Upper lobe of left lung (tissue), 6 donors: Measurements from ENCODE around the gene CEBPE. TPM values are rescaled to one million over a fixed set of nuclear protein-coding genes. Genes with fewer than 3 reads are reported as not detected.
"Not testable (repeated sequence)": the region's sequence is repeated elsewhere in the genome, so short reads cannot be mapped to it uniquely, and the experiment has no call there.

Experiments
- ATAC-seq, 2 donors: fragments of 200-7000 bp; cut with Tn5 transposase; one replicate each; pipeline ENCODE4 v1.9.1; 2022; ENCODE audit warnings: mild to moderate bottlenecking in 2 of 2, moderate library complexity in 2 of 2; ENCODE audit not compliant: low FRiP score in 2 of 2
- DNase-seq, 2 donors: peaks; one replicate each; pipeline ENCODE4 v3.0.0-alpha.2; 2019 to 2020
- H3K27ac ChIP-seq, 4 donors: fragments of 200-600 bp; sonication (generic); one replicate each; pipeline ENCODE4 v1.5.1; 2016 to 2019
- H3K27me3 ChIP-seq, 4 donors: fragments of 200-600 bp; sonication (generic); one replicate each; pipeline ENCODE4 v1.5.1; 2017 to 2019
- H3K36me3 ChIP-seq, 4 donors: fragments of 200-600 bp; sonication (generic); one replicate each; pipeline ENCODE4 v1.5.1; 2016 to 2019
- H3K4me1 ChIP-seq, 4 donors: fragments of 200-600 bp; sonication (generic); one replicate each; pipeline ENCODE4 v1.5.1; 2018 to 2019
- H3K4me3 ChIP-seq, 4 donors: fragments of 200-600 bp; sonication (generic); one replicate each; pipeline ENCODE4 v1.5.1; 2017 to 2019; ENCODE audit warnings: mild to moderate bottlenecking in 2 of 4, moderate library complexity in 1 of 4
- H3K9me3 ChIP-seq, 4 donors: fragments of 200-600 bp; sonication (generic); one replicate each; pipeline ENCODE4 v1.5.1; 2018 to 2019
- CTCF ChIP-seq, 6 experiments: fragments of 450-650 bp in 4 of 6; fragments of 200-600 bp in 2 of 6; sonication (generic) in 2 of 6; IDR thresholded peaks; one replicate each; pipeline ENCODE4 v1.5.1; 2016 to 2019; ENCODE audit warnings: antibody characterized with exemption in 6 of 6
- EP300 ChIP-seq, 4 donors: sonication (generic); formaldehyde crosslinking; IDR thresholded peaks; one replicate each; pipeline ENCODE4 v1.5.1; 2017; ENCODE audit warnings: antibody characterized with exemption in 4 of 4, control low read depth in 2 of 4
- POLR2A ChIP-seq, 4 donors: fragments of 450-650 bp; IDR thresholded peaks; one replicate each; pipeline ENCODE4 v1.5.1; 2016 to 2017; ENCODE audit warnings: antibody characterized with exemption in 4 of 4, mild to moderate bottlenecking in 2 of 4
- POLR2AphosphoS5 ChIP-seq, 2 donors: sonication (generic); formaldehyde crosslinking; IDR thresholded peaks; one replicate each; pipeline ENCODE4 v1.5.1; 2017; ENCODE audit warnings: antibody characterized with exemption in 2 of 2
- WGBS, 2 donors: methylation state at CpG; one replicate each; pipeline ENCODE4 v1.1.5; 2017 to 2018; 5-methylcytosine and 5-hydroxymethylcytosine counted together
- total RNA-seq, 6 donors: library from RNA; depleted of rRNA in 4 of 6; stranded (reverse); fragments of >200 nt in 4 of 6; gene quantifications; one replicate each; pipeline versions ENCODE4 v1.1.0 to v1.2.1, GENCODE V29; 2016 to 2021
- donor health status: DM: no; HTN: no; CAD: no; lungs with moderate emphysema.
- donor health status: DM: no; HTN: yes; CAD: no; lungs with severe emphysema.

Gene CEBPE
- total RNA-seq, 6 donors from 2014 or later = 0.31 to 0.77 TPM; not detected in 4

DNA sequence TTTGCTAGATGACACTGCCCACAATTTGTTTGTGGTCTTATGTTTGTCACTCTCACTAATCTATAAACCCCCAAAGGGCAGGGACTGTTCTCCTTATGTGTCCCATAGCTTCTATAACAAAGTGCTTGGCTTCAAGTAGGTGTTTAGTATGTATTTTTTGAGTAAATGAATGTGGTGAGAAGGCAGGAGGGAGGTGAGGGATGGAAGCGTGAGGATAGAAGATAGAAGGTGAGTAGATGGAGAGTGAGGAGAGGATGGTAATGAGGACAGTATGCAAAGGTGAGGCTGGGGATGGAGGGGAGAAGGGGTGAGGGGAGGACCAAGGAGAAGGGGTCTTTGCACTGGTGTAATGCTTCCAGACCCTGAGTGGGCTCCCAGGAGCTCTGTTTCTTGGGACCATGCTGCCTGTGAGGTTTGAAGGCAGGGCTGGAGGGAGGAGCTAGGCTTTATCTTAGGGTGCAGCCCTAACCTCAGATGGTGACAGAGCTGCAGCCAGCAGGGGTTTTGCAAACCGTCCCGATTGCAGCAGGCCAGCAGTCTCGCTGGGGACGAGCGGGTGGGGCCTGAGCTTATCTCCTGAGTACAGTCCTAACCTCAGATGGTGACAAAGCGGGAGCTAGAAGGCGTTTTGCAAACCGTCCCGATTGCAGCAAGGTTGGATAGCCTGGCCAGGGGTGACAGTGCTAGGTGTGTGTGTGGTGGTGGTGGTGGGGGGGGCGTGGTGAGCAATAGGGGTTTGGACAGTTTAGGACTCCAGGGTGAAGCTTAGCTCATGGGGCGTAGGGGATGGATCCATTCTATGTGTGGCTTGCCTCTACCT, 6.5 kb downstream of the CEBPE start:
- Histone ChIP-seq H3K4me3 (no peak overlapping the region), H3K4me1 (peaks cover 3 to 26% (median 19%) of the 10 kb centered on the region in 4 donors), H3K9me3 (no peaks in the 10 kb centered on the region), H3K36me3 (no peaks in the 10 kb centered on the region), H3K27ac (no peak overlapping the region), H3K27me3 (no peaks in the 10 kb centered on the region)
- 50 to 68% methylated on average over 7 to 12 of the region's 12 CpGs for WGBS, 2 donors
- ATAC-seq (peak in 1 of 2 donors; percentile 4), DNase-seq (peak in 1 of 2 donors; percentile 61)
- no peak for TF ChIP-seq CTCF (IDR thresholded peaks at IDR 0.05)
- no peak for TF ChIP-seq POLR2A (IDR thresholded peaks at IDR 0.05)
- TF ChIP-seq EP300 (IDR thresholded peaks at IDR 0.05) = no peak
- no peak for TF ChIP-seq POLR2AphosphoS5 (IDR thresholded peaks at IDR 0.05)

DNA sequence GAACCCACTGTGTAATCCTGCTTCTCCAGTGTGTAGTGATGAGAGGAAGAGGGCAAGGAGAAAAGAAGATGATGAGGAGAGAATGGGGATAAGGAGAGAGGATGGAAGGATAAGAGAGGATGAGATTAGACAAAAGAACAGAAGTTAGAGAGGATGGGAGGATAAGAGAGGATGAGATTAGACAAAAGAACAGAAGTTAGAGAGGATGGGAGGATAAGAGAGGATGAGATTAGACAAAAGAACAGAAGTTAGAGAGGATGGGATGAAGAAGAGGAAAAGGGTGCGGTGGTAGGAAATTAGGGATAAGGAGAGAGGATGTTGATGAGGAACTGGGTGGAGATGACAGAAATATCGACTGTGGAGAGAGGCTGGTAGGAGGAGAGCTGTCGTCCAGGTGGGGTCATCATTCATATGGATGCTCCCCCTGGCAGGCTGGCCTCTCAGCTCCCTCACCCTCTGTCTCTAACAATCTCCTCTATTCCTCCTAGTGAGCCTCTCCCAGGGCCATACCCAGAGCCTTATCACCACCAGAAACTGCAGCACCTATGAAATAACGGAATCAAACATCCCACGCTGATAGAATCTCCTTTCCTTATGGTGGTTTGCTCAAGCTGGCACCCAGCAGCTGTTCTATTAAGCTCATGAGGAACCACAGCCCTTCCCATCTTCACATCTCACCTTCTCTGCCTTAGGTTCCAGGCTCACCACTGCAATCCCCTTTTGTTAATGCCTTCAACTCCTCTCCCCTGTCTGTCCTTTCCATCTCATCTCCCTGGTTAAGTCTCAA, 8.3 kb downstream of the CEBPE start:
- TF ChIP-seq POLR2A (IDR thresholded peaks at IDR 0.05) (no peak), POLR2AphosphoS5 (IDR thresholded peaks at IDR 0.05) (no peak), CTCF (IDR thresholded peaks at IDR 0.05) (no peak), EP300 (IDR thresholded peaks at IDR 0.05) (no peak)
- Histone ChIP-seq H3K9me3 (no peaks in the 10 kb centered on the region), H3K36me3 (no peaks in the 10 kb centered on the region), H3K4me3 (no peak overlapping the region), H3K27ac (no peak overlapping the region), H3K4me1 (peaks cover 3 to 30% (median 27%) of the 10 kb centered on the region in 4 donors), H3K27me3 (no peaks in the 10 kb centered on the region)
- 48 to 62% methylated on average over 5 of the region's 5 CpGs for WGBS, 2 donors
- ATAC-seq (no peak), DNase-seq (no peak)

- H3K9me3 ChIP-seq = no peaks in the 10 kb centered on the region
- no peaks in the 10 kb centered on the region for H3K27me3 ChIP-seq
- TF ChIP-seq CTCF (IDR thresholded peaks at IDR 0.05) = no peak
- TF ChIP-seq EP300 (IDR thresholded peaks at IDR 0.05) = no peak
- no peak for TF ChIP-seq POLR2A (IDR thresholded peaks at IDR 0.05)
- TF ChIP-seq POLR2AphosphoS5 (IDR thresholded peaks at IDR 0.05) = no peak
- peaks cover 3 to 28% (median 21%) of the 10 kb centered on the region in 4 donors for H3K4me1 ChIP-seq
- 92 to 96% methylated on average over 1 of the region's 1 CpG for WGBS, 2 donors
- H3K4me3 ChIP-seq = no peak overlapping the region
- DNase-seq (no peak), ATAC-seq (no peak)
- no peaks in the 10 kb centered on the region for H3K36me3 ChIP-seq
- H3K27ac ChIP-seq = no peak overlapping the region
Observed at GRCh38 chr14:23109769-23110168, 9.3 kb downstream of the CEBPE start.

- DNase-seq = peak in 1 of 2 donors; percentile 63
- not testable (repeated sequence) for H3K9me3 ChIP-seq, H3K27me3 ChIP-seq, H3K27ac ChIP-seq, H3K36me3 ChIP-seq, H3K4me3 ChIP-seq, ATAC-seq
- WGBS, 2 donors = 90 to 92% methylated on average over 24 of the region's 24 CpGs
- H3K4me1 ChIP-seq = peaks cover 0 to 14% (median 7%) of the 10 kb centered on the region in 4 donors
Observed at GRCh38 chr14:23108169-23108568, 10.9 kb downstream of the CEBPE start.

DNA sequence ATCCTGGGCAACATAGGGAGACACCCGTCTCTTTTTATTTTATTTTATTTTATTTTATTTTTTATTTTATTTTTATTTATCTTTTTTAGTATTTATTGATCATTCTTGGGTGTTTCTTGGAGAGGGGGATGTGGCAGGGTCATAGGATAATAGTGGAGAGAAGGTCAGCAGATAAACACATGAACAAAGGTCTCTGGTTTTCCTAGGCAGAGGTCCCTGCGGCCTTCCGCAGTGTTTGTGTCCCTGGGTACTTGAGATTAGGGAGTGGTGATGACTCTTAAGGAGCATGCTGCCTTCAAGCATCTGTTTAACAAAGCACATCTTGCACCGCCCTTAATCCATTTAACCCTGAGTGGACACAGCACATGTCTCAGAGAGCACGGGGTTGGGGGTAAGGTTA, 11.4 kb downstream of the CEBPE start:
- not testable (repeated sequence) for H3K4me3 ChIP-seq, H3K27ac ChIP-seq, DNase-seq, ATAC-seq, H3K36me3 ChIP-seq, H3K9me3 ChIP-seq, H3K27me3 ChIP-seq
- 78 to 95% methylated on average over 3 to 5 of the region's 5 CpGs for WGBS, 2 donors
- peaks cover 0 to 14% (median 7%) of the 10 kb centered on the region in 4 donors for H3K4me1 ChIP-seq
